ENCODE data around the gene AGBL4. TPM values are rescaled to one million over a fixed set of nuclear protein-coding genes. Genes with fewer than 3 reads are reported as not detected.

The AGBL4 gene
- not detected for polyA plus RNA-seq (2012; ENCODE audit: insufficient read length, low read depth)

DNA sequence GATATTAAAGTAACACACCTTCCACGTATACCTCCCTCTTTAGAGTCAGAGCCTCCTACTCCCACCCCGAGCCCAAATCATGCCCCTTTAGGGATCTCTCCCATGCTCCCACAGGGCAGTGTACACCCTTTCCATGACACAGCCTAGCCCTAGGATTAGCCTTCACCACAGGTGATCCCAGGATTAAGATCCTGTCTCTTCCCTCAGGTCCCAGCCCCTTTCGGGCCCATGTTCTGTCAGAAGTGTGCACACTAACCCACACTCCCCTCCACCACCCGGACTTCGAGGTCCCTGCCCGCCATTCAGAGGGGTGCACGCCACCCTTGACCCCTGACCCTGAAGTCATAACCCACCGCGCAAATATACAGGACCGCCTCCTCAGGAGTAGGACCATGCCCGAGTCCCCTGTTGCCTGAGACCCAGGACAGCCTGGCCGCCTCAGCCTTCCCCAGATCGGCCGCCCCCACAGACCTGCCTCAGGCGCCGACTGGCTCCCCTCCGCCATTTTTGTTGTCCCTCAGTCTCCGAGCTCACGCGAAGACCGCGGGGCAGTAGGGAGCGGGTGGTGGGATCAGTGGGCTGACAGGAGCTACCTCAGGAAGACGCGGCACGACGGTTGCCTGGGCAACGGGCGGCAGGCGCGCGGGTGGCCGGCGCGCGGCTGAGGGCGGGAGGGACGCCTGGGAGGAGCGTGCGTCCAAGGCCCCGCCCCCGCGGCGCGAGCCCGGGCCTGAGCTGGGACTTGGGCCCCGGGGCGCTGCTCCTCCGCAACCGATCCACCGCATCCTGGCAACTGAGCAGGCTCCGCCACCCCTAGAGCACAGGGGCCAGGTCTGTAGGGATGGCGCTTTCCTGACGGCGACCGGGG, at the start of gene AGBL4:
TSS of gene AGBL4 (minus strand) at position 663 of the 868 bp plus-strand sequence.
- no peak for TF ChIP-seq FOXP2 (optimal IDR thresholded peaks at IDR 0.05; ENCODE audit: borderline replicate concordance, extremely low read depth, extremely low read length, insufficient read depth)
- TF ChIP-seq SIN3A (IDR thresholded peaks at IDR 0.05; ENCODE audit: borderline replicate concordance, insufficient read depth, low read length), result no peak
- no peak for TF ChIP-seq POLR2AphosphoS5 (IDR thresholded peaks at IDR 0.05; ENCODE audit: low read depth, low read length)
- TF ChIP-seq TAF1 (IDR thresholded peaks at IDR 0.05; ENCODE audit: borderline replicate concordance, insufficient read depth, low read length), result no peak
- TF ChIP-seq, protein P1, sequence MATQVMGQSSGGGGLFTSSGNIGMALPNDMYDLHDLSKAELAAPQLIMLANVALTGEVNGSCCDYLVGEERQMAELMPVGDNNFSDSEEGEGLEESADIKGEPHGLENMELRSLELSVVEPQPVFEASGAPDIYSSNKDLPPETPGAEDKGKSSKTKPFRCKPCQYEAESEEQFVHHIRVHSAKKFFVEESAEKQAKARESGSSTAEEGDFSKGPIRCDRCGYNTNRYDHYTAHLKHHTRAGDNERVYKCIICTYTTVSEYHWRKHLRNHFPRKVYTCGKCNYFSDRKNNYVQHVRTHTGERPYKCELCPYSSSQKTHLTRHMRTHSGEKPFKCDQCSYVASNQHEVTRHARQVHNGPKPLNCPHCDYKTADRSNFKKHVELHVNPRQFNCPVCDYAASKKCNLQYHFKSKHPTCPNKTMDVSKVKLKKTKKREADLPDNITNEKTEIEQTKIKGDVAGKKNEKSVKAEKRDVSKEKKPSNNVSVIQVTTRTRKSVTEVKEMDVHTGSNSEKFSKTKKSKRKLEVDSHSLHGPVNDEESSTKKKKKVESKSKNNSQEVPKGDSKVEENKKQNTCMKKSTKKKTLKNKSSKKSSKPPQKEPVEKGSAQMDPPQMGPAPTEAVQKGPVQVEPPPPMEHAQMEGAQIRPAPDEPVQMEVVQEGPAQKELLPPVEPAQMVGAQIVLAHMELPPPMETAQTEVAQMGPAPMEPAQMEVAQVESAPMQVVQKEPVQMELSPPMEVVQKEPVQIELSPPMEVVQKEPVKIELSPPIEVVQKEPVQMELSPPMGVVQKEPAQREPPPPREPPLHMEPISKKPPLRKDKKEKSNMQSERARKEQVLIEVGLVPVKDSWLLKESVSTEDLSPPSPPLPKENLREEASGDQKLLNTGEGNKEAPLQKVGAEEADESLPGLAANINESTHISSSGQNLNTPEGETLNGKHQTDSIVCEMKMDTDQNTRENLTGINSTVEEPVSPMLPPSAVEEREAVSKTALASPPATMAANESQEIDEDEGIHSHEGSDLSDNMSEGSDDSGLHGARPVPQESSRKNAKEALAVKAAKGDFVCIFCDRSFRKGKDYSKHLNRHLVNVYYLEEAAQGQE (IDR thresholded peaks at IDR 0.05; ENCODE audit: insufficient read depth in 1 of 2, low read depth in 2 of 2, low read length in 2 of 2), result no peak

DNA sequence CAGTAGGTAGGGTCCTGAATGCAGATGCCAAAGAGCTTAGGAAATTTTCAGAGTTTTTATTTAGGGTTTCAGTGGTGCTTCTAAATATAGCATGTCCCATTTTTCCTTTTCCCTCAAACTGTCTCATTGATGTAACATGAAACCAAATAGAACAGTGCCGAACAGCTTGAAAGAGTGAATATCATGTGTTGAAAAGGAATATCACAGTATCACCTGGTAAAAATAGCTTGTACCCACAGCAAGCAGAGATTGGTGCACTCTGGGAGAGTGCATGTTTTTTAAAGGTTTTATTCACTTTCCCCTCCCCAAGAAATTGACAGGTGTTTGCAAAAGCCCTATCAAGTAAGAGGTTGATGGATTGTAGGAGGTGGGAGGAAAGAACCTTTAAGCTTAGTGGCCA, 43.1 kb upstream of the AGBL4 start:
- TF ChIP-seq TAF1 (IDR thresholded peaks at IDR 0.05; ENCODE audit: borderline replicate concordance, insufficient read depth, low read length) (no peak), FOXP2 (optimal IDR thresholded peaks at IDR 0.05; ENCODE audit: borderline replicate concordance, extremely low read depth, extremely low read length, insufficient read depth) (no peak), POLR2AphosphoS5 (IDR thresholded peaks at IDR 0.05; ENCODE audit: low read depth, low read length) (no peak), SIN3A (IDR thresholded peaks at IDR 0.05; ENCODE audit: borderline replicate concordance, insufficient read depth, low read length) (no peak)
- TF ChIP-seq, protein P1 (IDR thresholded peaks at IDR 0.05; ENCODE audit: insufficient read depth in 1 of 2, low read depth in 2 of 2, low read length in 2 of 2), result no peak

DNA sequence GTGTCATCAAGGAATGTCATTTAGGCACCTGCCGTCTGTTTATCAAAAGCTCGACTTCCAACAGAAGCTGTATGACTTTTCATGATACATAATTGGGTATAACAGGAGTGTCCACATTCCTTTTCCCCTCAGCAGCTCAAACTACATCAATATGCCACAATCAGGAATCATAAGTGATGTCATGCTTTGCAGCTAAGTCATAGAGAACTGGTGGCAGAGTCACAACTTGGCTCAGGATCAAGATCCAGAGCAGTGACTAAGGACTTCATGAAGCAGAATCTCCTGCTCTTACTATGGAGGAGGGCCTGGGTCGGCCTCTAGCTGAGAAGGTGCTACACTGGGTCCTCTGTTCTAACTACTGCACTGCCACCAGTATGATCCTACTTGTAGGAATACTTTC, 36.5 kb upstream of the AGBL4 start:
- TF ChIP-seq, protein P1 (IDR thresholded peaks at IDR 0.05; ENCODE audit: insufficient read depth in 1 of 2, low read depth in 2 of 2, low read length in 2 of 2), result no peak
- TF ChIP-seq POLR2AphosphoS5 (IDR thresholded peaks at IDR 0.05; ENCODE audit: low read depth, low read length), result no peak
- TF ChIP-seq SIN3A (IDR thresholded peaks at IDR 0.05; ENCODE audit: borderline replicate concordance, insufficient read depth, low read length), result no peak
- no peak for TF ChIP-seq FOXP2 (optimal IDR thresholded peaks at IDR 0.05; ENCODE audit: borderline replicate concordance, extremely low read depth, extremely low read length, insufficient read depth)
- TF ChIP-seq TAF1 (IDR thresholded peaks at IDR 0.05; ENCODE audit: borderline replicate concordance, insufficient read depth, low read length), result no peak

DNA sequence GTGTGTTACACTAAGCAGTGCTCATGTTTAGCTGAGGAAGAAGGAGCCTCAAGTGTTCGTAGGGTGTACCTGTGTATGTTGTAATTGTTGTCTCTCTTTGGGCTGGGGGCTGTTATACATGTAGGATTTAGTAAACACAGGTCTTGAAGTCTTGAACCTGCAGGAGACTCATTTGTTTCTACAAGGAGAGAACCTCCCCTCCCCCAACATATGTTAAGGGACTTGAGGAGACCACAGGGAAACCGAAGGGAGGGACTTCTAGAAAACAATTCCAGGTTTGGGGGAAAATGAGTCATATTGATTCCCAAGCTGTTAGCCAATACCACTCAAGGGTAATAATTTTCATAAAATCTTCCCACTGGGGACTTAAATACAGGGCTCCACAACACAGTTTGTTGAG, 25.0 kb upstream of the AGBL4 start:
- TF ChIP-seq TAF1 (IDR thresholded peaks at IDR 0.05; ENCODE audit: borderline replicate concordance, insufficient read depth, low read length), result no peak
- TF ChIP-seq SIN3A (IDR thresholded peaks at IDR 0.05; ENCODE audit: borderline replicate concordance, insufficient read depth, low read length), result no peak
- no peak for TF ChIP-seq FOXP2 (optimal IDR thresholded peaks at IDR 0.05; ENCODE audit: borderline replicate concordance, extremely low read depth, extremely low read length, insufficient read depth)
- TF ChIP-seq, protein P1 (IDR thresholded peaks at IDR 0.05; ENCODE audit: insufficient read depth in 1 of 2, low read depth in 2 of 2, low read length in 2 of 2), result no peak
- TF ChIP-seq POLR2AphosphoS5 (IDR thresholded peaks at IDR 0.05; ENCODE audit: low read depth, low read length), result no peak
